Stimulated activated CD4-positive, alpha-beta T cell treated with anti-CD3 and anti-CD28 coated beads, TNF-alpha, amount 100 ng/mL, for 48 hours (primary cell): ENCODE results near the gene SP140.
"Not testable (repeated sequence)": the region's sequence is repeated elsewhere in the genome, so short reads cannot be mapped to it uniquely, and the experiment has no call there.

ENCODE experiments used
- DNase-seq, 3 donors: peaks; one replicate each; pipeline ENCODE4 v3.0.0-alpha.2; 2020; ENCODE audit warnings: low read depth in 3 of 3

SP140 gene

DNA sequence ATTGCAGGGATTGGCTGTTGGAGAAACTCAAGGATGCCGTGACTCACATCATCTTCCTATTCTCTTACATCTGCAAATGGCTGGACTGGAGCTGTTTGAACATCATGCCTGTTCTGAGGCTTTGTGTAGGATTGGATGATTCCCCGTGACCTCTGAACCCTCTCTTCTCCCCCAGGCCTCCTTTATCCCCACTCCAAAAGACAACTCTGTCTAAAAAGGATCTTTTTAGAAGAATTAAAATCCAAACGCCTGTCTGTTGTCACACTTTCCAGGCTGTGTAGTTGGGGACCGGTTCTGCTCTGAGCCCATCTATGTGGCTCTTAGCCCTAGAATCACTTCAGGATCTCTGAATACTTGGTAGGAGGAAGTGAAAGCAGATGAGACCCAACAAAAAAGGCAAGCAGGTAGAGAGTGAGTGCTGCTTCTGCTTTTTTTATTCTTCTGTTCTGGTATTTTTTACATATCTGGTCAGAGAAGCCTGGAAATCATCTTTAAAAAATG lies 565 bp downstream of the SP140 start:
- no peak for DNase-seq

DNA sequence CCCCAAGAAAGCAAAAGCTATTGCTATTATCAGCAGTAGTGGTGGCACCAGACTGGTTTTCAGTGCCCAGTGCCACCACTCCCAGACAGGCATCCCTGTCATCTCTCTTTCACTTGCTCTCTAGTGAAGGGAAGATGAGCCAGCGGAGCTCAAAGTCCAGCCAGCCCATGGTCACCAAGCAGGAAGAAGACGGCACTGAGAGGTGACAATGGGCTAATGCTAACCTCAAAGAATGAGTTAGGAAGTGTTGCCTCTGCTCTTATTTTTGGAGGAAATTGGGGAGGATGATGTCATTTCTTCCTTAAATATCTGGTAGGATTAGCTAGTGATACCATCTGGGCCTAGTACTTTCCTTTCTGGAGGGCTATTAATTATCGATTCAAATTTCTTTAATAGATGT lies 1.7 kb downstream of the SP140 start:
- no peak for DNase-seq

GRCh38 chr2:230230087-230230486 lies 4.6 kb downstream of the SP140 start:
- DNase-seq = no peak

- DNase-seq = no peak
Measured at GRCh38 chr2:230230496-230231200, 5.1 kb downstream of the SP140 start.

DNA sequence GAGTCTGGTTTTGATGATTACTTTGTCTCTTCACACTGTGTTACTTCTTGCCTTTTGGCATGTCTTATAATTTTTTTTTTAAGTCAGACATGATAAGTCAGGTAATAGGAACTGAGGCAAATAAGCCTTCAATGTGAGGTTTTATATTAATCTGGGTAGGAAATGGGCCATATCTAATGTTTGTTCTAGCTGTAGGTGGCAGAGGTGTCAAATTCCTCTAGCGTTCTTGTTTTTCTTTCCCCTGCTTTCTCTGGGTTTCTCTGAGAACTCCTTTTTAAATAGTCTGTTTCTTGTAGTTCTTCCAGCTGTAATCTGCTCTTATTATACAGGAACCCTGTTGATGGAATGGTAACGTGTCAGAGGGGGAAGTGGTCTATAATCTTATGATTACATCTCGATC lies 5.7 kb downstream of the SP140 start:
- DNase-seq = no peak

DNA sequence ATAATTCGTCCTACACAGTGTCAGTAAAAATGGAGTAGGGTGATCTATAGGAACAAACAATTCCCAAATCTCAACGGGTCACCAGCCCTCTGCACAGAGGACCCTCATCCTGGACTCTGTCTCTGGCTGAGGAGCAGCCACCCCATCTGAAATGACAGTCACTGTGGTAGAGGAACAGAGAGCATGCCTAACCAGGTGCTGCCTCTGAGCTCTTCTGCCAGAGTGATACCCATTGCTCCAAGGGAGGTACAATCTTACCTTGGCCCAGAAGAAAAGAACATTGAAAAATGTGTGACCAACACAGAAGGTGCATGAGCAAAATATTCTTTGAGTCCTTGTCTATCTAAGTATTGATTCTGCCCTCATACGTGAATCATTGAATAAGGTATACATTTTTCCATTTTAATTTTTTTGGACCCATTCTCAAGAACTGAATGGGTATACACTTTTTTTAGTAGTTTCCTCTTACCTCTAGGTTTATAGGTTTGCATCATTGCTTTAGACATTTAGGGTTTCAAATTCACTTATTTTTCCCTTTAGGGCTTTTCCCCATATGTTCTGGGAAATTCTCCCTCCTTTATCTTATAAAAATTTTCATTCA lies 8.7 kb downstream of the SP140 start:
- DNase-seq = no peak

GRCh38 chr2:230234845-230235244 lies 9.3 kb downstream of the SP140 start:
- no peak for DNase-seq

DNA sequence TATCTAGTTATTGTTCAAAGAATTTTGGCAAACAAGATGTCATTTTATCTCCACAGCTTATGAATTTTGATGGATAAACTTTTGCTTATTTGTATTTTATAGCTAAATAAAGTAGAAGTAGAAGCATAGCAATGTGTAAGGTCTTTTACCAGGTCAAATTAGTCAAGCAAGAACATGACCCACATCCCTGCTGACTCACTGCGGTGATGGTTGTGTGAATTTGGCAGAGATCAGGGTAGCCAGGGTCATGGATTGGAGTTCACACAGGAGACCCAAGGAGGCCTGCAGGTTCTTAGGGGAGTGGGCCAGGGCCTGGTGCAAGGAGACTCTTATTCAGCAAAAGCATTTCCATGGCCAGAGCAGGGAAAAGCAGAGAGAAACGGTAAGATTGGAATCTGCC lies 18.7 kb downstream of the SP140 start:
- no peak for DNase-seq

- no peak for DNase-seq
Measured at GRCh38 chr2:230246206-230246605, 20.7 kb downstream of the SP140 start.

DNA sequence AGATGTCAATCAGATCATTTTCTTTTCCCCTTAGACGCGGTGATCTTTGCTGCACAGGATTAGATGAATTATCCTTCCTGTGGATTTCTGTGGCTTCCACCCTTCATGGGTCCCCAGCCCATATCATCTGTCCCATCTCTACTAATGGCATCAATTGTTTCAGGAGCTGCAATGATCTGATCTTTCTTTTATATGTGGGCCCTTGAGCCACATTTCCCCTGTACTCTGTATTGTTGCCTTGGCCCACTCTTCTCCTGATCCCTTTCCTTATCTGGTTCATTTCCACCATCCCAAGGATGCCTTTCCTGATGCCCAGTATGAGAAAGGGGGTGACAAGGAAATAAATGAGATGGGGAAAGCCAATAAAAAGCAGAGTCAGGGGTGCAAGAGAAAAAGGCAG lies 24.7 kb downstream of the SP140 start:
- no peak for DNase-seq

DNA sequence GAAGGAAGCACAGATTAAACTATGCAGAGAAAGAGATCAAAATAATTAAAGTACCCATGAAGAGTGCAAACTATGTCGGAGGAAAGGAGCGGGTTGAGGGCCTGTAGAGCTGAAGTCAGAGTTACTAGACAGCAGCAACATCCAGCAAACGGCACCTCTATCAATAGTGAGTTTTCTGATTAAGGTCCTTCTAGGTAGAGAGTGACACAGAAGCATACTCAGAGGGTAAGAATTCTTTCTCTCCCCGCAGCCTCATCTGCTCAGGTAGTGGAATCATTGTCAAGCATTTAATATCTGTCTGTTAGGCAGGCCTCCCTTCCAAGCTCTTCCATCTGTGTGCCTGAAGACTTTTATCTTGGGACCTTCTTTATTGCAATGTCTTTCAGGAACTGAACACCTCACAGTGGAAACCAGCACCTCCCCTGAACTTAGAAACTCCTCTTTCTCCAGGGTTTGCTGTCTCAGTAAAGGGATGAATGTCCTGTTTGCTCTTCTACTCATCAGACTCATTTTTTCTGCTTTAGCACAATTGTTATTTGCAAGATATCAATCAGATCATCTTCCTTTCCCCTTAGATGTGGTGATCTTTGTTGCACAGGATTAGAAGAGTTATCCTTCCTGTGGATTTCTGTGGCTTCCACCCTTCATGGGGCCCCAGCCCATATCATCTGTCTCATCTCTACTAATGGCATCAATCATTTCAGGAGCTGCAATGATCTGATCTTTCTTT lies 28.8 kb downstream of the SP140 start:
- peak in 2 of 3 donors; percentile 26 to 44 for DNase-seq

GRCh38 chr2:230256733-230257332 lies 31.3 kb downstream of the SP140 start:
- no peak for DNase-seq

- no peak for DNase-seq
Measured at GRCh38 chr2:230258483-230258882, 32.9 kb downstream of the SP140 start.

GRCh38 chr2:230262246-230262645 lies 36.7 kb downstream of the SP140 start:
- no peak for DNase-seq

DNA sequence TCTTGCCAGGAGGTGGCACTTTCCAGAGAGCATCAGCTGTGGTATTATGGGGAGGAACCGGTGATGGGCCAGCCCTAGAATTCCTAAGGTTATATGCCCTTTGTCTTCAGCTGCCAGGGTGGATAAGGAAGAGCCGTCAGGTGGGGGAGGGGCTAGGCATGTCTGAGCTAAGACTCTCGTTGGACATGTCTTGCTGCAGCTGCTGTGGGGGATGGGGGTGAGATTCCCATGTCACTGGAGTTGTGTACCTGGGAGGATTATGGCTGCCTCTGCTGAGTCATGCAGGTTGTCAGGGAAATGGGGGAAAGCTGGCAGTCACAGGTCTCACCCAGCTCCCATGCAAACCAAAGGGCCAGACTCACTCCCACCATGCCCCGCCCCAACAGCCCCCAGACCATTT lies 39.4 kb downstream of the SP140 start:
- not testable (repeated sequence) for DNase-seq

DNA sequence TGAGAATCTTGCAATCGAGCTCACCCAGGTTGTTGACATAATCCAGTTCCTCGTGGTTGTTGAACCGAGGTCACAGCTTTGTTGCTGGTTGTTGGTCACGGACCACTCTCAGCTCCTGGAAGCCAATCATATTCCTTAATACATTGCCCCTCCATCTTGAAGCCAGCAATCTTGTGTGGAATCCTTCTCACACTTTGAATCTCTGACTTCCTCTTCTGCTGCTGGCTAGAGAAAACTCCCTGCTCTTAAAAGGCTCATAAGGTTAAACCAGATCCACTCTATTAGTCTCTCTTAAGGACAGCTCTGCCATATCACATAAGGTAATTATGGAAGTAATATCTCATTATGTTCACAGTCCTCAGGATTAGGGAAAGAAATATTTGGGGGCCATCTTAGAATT lies 41.1 kb downstream of the SP140 start:
- DNase-seq = no peak

DNA sequence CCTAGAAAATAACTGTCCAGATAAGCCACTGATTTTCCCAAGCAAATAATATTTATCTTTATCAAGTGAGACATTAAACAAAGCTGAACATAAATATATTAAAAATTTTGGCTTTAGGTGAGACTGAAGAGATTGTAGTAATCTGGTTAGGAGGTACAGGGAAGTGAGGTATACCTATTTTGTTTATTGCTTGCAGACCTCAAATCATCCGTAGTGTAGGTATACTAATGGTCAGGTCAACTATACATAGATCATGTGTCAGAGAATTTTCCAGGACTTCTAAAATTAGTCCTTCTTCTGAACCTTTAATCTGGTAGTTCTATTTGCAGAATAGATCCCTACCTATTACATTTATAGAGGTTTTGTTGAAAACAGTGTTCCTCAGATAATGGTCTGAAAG lies 41.5 kb downstream of the SP140 start:
- DNase-seq = no peak

DNA sequence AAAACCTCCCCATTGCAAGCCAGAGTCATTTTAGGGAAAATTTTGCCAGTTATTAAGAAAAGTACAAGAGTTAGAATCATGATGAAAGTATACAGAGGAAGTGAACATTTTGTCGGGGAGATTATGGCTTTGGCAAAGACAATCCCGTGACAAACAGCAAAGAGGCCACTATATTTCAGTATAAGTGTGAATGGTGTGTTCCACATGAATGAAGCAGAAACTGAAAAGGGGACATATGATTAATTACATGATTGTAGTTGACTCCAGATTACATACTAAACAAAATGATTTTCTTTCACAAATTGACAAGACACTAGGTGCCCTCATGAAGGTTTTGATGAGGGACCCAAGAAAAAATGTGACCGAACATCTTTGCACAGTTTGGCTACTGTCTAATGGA lies 42.0 kb downstream of the SP140 start:
- no peak for DNase-seq

DNA sequence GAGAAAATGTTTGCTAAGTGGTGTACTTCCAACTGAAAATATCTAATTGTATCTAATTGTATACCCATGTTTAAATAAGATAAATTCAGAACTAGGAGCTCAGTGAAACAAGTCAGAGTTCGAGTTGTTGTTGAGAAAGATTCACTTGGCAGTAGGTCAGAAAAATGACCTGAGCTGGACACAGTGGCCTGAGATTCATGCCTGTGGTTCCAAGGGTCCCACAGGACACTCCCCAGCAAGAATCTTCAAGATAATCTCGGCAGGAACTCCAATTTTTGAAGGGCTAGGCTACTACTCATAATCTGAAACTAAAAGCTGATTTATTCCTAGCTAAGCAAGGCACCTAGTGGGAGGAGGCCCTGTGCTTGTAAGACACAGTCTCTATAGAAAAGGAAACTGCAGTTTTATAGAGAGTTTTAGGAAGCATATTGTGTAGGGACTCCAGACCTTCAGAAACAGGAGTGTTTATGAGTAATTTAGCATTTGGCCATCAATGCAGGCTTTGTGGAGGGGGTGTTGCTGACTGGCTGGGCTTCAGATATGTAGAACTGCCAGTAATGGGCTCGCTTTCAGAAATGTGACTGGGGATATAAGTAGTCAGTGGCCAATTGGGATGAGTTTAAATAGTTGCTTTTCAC lies 43.2 kb downstream of the SP140 start:
- DNase-seq = no peak

DNA sequence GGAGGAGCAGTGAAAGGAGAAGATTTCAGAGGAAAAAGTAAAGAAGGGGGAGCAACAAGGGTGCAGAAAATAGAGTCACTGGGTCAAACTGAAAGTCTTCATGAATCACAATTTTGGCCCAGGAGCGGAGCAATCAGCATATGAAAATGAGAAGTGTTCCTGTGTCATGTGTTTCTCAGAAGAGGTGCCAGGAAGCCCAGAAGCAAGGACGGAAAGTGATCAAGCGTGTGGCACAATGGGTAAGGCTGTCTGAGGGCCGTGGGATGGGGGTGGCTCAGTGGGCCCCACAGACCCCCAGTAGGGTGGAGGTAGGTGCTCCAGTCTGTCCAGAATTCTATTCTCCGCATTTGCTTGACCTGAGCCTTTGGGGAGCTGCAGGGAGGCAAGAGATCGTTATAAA lies 44.2 kb downstream of the SP140 start:
- DNase-seq = no peak

DNA sequence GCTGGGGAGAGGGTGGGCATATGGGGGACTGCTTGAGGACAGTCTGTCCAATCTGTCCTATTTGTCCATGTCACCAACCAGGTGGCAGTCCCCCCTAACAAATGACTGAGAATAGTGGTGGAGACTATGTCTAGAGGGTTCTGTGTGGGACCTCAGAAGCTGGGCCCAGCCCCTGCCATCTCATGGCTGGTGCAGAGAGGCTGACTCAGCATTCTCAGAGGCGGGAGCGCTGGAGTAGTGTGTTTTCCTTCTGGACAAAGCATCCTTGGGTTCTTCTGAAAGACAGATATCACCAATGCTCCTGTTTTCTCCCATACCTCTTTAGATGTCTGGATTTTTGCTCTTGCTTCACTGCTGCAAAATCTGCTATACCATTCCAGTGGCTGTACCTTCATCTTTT lies 57.4 kb downstream of the SP140 start:
- no peak for DNase-seq

- no peak for DNase-seq
Measured at GRCh38 chr2:230286048-230286447, 60.5 kb downstream of the SP140 start.
